Measurements from ENCODE around the gene MYORG.
A peak's percentile ranks its signal among the peaks of the same experiment; 100 is the strongest.

MYORG gene

GRCh38 chr9:34381323-34381722 is 4.6 kb upstream of the MYORG start:
- no peak overlapping the region for H2BK12ac ChIP-seq (ENCODE audit: low read length in 2 of 2)
- peak overlapping the region; percentile 79 for H3K9ac ChIP-seq (ENCODE audit: low read length)
- no peak overlapping the region for H4K8ac ChIP-seq (ENCODE audit: low read length)
- no peak for DNase-seq
- H2BK15ac ChIP-seq (ENCODE audit: low read depth, poor library complexity, severe bottlenecking): no peak overlapping the region
- no peak overlapping the region for H3K14ac ChIP-seq (ENCODE audit: low read length in 2 of 2)
- WGBS: 22% methylated on average over 14 of the region's 17 CpGs
- no peak overlapping the region for H3K4ac ChIP-seq (ENCODE audit: low read depth in 1 of 2, low read length in 2 of 2)
- H3K18ac ChIP-seq (ENCODE audit: low read depth in 1 of 2, low read length in 2 of 2): peak overlapping the region in 1 of 2 experiments; percentile 28
- no peak overlapping the region for H2BK5ac ChIP-seq (ENCODE audit: low read depth, low read length, poor library complexity, severe bottlenecking)
- no peaks in the 10 kb centered on the region for H3K79me1 ChIP-seq (replicated peaks; ENCODE audit: low read length, poor library complexity, severe bottlenecking)
- H3K27me3 ChIP-seq (ENCODE audit: control insufficient read depth in 1 of 2, insufficient read depth in 1 of 2, low read length in 2 of 2): peaks cover 4 to 37% of the 10 kb centered on the region in 2 experiments
- H2AK5ac ChIP-seq (ENCODE audit: low read length, severe bottlenecking): no peak overlapping the region
- H3K36me3 ChIP-seq (ENCODE audit: control insufficient read depth in 1 of 2, insufficient read depth in 2 of 2, low read depth in 1 of 2, low read length in 2 of 2): no peaks in the 10 kb centered on the region
- H3K4me3 ChIP-seq (ENCODE audit: insufficient read depth in 1 of 2, low read depth in 1 of 2, low read length in 2 of 2): peak overlapping the region in 1 of 2 experiments; percentile 76
- no peaks in the 10 kb centered on the region for H3K9me3 ChIP-seq (ENCODE audit: control insufficient read depth, low read length)
- no peak overlapping the region for H3K27ac ChIP-seq (ENCODE audit: low read length, poor library complexity, severe bottlenecking)
- H2BK120ac ChIP-seq (ENCODE audit: low read depth, low read length): no peak overlapping the region
- H4K91ac ChIP-seq (ENCODE audit: low read length): no peak overlapping the region
- peak overlapping the region; percentile 72 for H3K4me2 ChIP-seq (ENCODE audit: low read length, poor library complexity, severe bottlenecking)
- peak overlapping the region; percentile 83 for H2AFZ ChIP-seq (ENCODE audit: low read depth, low read length)
- H3K4me1 ChIP-seq (ENCODE audit: control insufficient read depth, insufficient read depth, low read depth, low read length): peaks cover 27% of the 10 kb centered on the region
- H3K23ac ChIP-seq (ENCODE audit: low read length in 2 of 2): no peak overlapping the region

- no peak overlapping the region for H3K14ac ChIP-seq (ENCODE audit: low read length in 2 of 2)
- peak overlapping the region; percentile 70 for H4K91ac ChIP-seq (ENCODE audit: low read length)
- no peak overlapping the region for H2BK5ac ChIP-seq (ENCODE audit: low read depth, low read length, poor library complexity, severe bottlenecking)
- H3K4ac ChIP-seq (ENCODE audit: low read depth in 1 of 2, low read length in 2 of 2): no peak overlapping the region
- peaks cover 32% of the 10 kb centered on the region for H3K4me1 ChIP-seq (ENCODE audit: control insufficient read depth, insufficient read depth, low read depth, low read length)
- no peak overlapping the region for H3K27ac ChIP-seq (ENCODE audit: low read length, poor library complexity, severe bottlenecking)
- no peaks in the 10 kb centered on the region for H3K79me1 ChIP-seq (replicated peaks; ENCODE audit: low read length, poor library complexity, severe bottlenecking)
- H3K9me3 ChIP-seq (ENCODE audit: control insufficient read depth, low read length): no peaks in the 10 kb centered on the region
- no peaks in the 10 kb centered on the region for H3K36me3 ChIP-seq (ENCODE audit: control insufficient read depth in 1 of 2, insufficient read depth in 2 of 2, low read depth in 1 of 2, low read length in 2 of 2)
- WGBS: 2% methylated on average over 57 of the region's 59 CpGs
- no peak overlapping the region for H3K23ac ChIP-seq (ENCODE audit: low read length in 2 of 2)
- H4K8ac ChIP-seq (ENCODE audit: low read length): peak overlapping the region; percentile 59
- H3K18ac ChIP-seq (ENCODE audit: low read depth in 1 of 2, low read length in 2 of 2): peak overlapping the region in 1 of 2 experiments; percentile 28
- peak overlapping the region in 1 of 2 experiments; percentile 3 for H2BK12ac ChIP-seq (ENCODE audit: low read length in 2 of 2)
- no peak overlapping the region for H2BK15ac ChIP-seq (ENCODE audit: low read depth, poor library complexity, severe bottlenecking)
- peaks cover 10 to 33% of the 10 kb centered on the region in 2 experiments for H3K27me3 ChIP-seq (ENCODE audit: control insufficient read depth in 1 of 2, insufficient read depth in 1 of 2, low read length in 2 of 2)
- no peak overlapping the region for H2BK120ac ChIP-seq (ENCODE audit: low read depth, low read length)
- DNase-seq: peak; percentile 80
- no peak overlapping the region for H2AK5ac ChIP-seq (ENCODE audit: low read length, severe bottlenecking)
- H3K4me2 ChIP-seq (ENCODE audit: low read length, poor library complexity, severe bottlenecking): peak overlapping the region; percentile 72
- H2AFZ ChIP-seq (ENCODE audit: low read depth, low read length): peak overlapping the region; percentile 83
- peak overlapping the region; percentile 52 to 76 for H3K4me3 ChIP-seq (ENCODE audit: insufficient read depth in 1 of 2, low read depth in 1 of 2, low read length in 2 of 2)
- peak overlapping the region; percentile 79 for H3K9ac ChIP-seq (ENCODE audit: low read length)
Observed at GRCh38 chr9:34380511-34381315, 4.0 kb upstream of the MYORG start.

- Histone ChIP-seq H3K14ac (ENCODE audit: low read length in 2 of 2) (no peak overlapping the region), H3K4me3 (ENCODE audit: insufficient read depth in 1 of 2, low read depth in 1 of 2, low read length in 2 of 2) (peak overlapping the region; percentile 52 to 70), H2BK15ac (ENCODE audit: low read depth, poor library complexity, severe bottlenecking) (no peak overlapping the region), H3K23ac (ENCODE audit: low read length in 2 of 2) (no peak overlapping the region), H3K4me2 (ENCODE audit: low read length, poor library complexity, severe bottlenecking) (peak overlapping the region; percentile 72), H2AFZ (ENCODE audit: low read depth, low read length) (peak overlapping the region; percentile 70), H3K4ac (ENCODE audit: low read depth in 1 of 2, low read length in 2 of 2) (no peak overlapping the region), H3K36me3 (ENCODE audit: control insufficient read depth in 1 of 2, insufficient read depth in 2 of 2, low read depth in 1 of 2, low read length in 2 of 2) (no peaks in the 10 kb centered on the region), H2AK5ac (ENCODE audit: low read length, severe bottlenecking) (no peak overlapping the region), H3K9ac (ENCODE audit: low read length) (peak overlapping the region; percentile 31), H2BK120ac (ENCODE audit: low read depth, low read length) (no peak overlapping the region), H2BK12ac (ENCODE audit: low read length in 2 of 2) (no peak overlapping the region), H3K18ac (ENCODE audit: low read depth in 1 of 2, low read length in 2 of 2) (peak overlapping the region in 1 of 2 experiments; percentile 16), H3K27me3 (ENCODE audit: control insufficient read depth in 1 of 2, insufficient read depth in 1 of 2, low read length in 2 of 2) (peaks cover 16 to 32% of the 10 kb centered on the region in 2 experiments), H3K79me1 (replicated peaks; ENCODE audit: low read length, poor library complexity, severe bottlenecking) (no peaks in the 10 kb centered on the region), H4K8ac (ENCODE audit: low read length) (peak overlapping the region; percentile 52), H3K9me3 (ENCODE audit: control insufficient read depth, low read length) (no peaks in the 10 kb centered on the region), H2BK5ac (ENCODE audit: low read depth, low read length, poor library complexity, severe bottlenecking) (no peak overlapping the region), H3K4me1 (ENCODE audit: control insufficient read depth, insufficient read depth, low read depth, low read length) (peaks cover 32% of the 10 kb centered on the region), H4K91ac (ENCODE audit: low read length) (no peak overlapping the region), H3K27ac (ENCODE audit: low read length, poor library complexity, severe bottlenecking) (no peak overlapping the region)
- DNase-seq: peak; percentile 39
- WGBS: 11% methylated on average over 24 of the region's 24 CpGs
Observed at GRCh38 chr9:34380034-34380510, 3.4 kb upstream of the MYORG start.

- H2BK12ac ChIP-seq (ENCODE audit: low read length in 2 of 2): no peak overlapping the region
Observed at GRCh38 chr9:34379334-34380033, 2.8 kb upstream of the MYORG start.

More at GRCh38 chr9:34379334-34380033, 2.8 kb upstream of the MYORG start:
- no peak overlapping the region for H4K91ac ChIP-seq (ENCODE audit: low read length)
- no peak overlapping the region for H4K8ac ChIP-seq (ENCODE audit: low read length)
- peak overlapping the region; percentile 72 for H3K4me2 ChIP-seq (ENCODE audit: low read length, poor library complexity, severe bottlenecking)
- H3K27ac ChIP-seq (ENCODE audit: low read length, poor library complexity, severe bottlenecking): no peak overlapping the region
- H3K79me1 ChIP-seq (replicated peaks; ENCODE audit: low read length, poor library complexity, severe bottlenecking): no peaks in the 10 kb centered on the region
- H3K36me3 ChIP-seq (ENCODE audit: control insufficient read depth in 1 of 2, insufficient read depth in 2 of 2, low read depth in 1 of 2, low read length in 2 of 2): no peaks in the 10 kb centered on the region
- no peak overlapping the region for H3K14ac ChIP-seq (ENCODE audit: low read length in 2 of 2)
- WGBS: under 1% methylated on average over 31 of the region's 35 CpGs
- no peak overlapping the region for H2AK5ac ChIP-seq (ENCODE audit: low read length, severe bottlenecking)
- peaks cover 18 to 28% of the 10 kb centered on the region in 2 experiments for H3K27me3 ChIP-seq (ENCODE audit: control insufficient read depth in 1 of 2, insufficient read depth in 1 of 2, low read length in 2 of 2)
- peak overlapping the region; percentile 52 to 70 for H3K4me3 ChIP-seq (ENCODE audit: insufficient read depth in 1 of 2, low read depth in 1 of 2, low read length in 2 of 2)
- H2BK15ac ChIP-seq (ENCODE audit: low read depth, poor library complexity, severe bottlenecking): no peak overlapping the region
- peak overlapping the region; percentile 31 for H3K9ac ChIP-seq (ENCODE audit: low read length)
- no peak overlapping the region for H3K4ac ChIP-seq (ENCODE audit: low read depth in 1 of 2, low read length in 2 of 2)
- DNase-seq: peak; percentile 82
- peaks cover 32% of the 10 kb centered on the region for H3K4me1 ChIP-seq (ENCODE audit: control insufficient read depth, insufficient read depth, low read depth, low read length)
- no peak overlapping the region for H2BK120ac ChIP-seq (ENCODE audit: low read depth, low read length)
- no peaks in the 10 kb centered on the region for H3K9me3 ChIP-seq (ENCODE audit: control insufficient read depth, low read length)
- no peak overlapping the region for H2BK5ac ChIP-seq (ENCODE audit: low read depth, low read length, poor library complexity, severe bottlenecking)
- no peak overlapping the region for H3K23ac ChIP-seq (ENCODE audit: low read length in 2 of 2)
- peak overlapping the region in 1 of 2 experiments; percentile 42 for H3K18ac ChIP-seq (ENCODE audit: low read depth in 1 of 2, low read length in 2 of 2)
- peak overlapping the region; percentile 36 for H2AFZ ChIP-seq (ENCODE audit: low read depth, low read length)

Data from mesenchymal stem cell (in vitro differentiated cells and primary cell).